Naive thymus-derived CD4-positive, alpha-beta T cell (primary cell): ENCODE data around the gene ATP2B2. TPM values are rescaled to one million over a fixed set of nuclear protein-coding genes. Genes with fewer than 3 reads are reported as not detected.

ENCODE experiments used
- ATAC-seq: fragments of 150-1000 bp; cut with Tn5 transposase; 2 replicates; pipeline ENCODE4 v1.10.0; 2021; ENCODE audit warnings: mild to moderate bottlenecking, moderate library complexity
- CTCF ChIA-PET: fragments of 350-600 bp; sonication (Branson Sonifier 250); formaldehyde crosslinking; loops from one replicate; lab custom pipeline; 2021; ENCODE audit warnings: antibody characterized with exemption; lab: Charles Lee
- POLR2A ChIA-PET: fragments of 350-600 bp; sonication (Branson Sonifier 250); formaldehyde crosslinking; loops from one replicate; lab custom pipeline; 2021; ENCODE audit warnings: antibody characterized with exemption, inconsistent platforms; lab: Charles Lee
- DNase-seq, 9 donors: peaks; one replicate each; pipeline versions ENCODE4 v3.0.0 to v3.0.0-alpha.2; 2020 to 2022; ENCODE audit warnings: mixed read lengths in 1 of 9
- H3K27ac ChIP-seq: one replicate; pipeline ENCODE4 v1.7.0; 2013; ENCODE audit warnings: mild to moderate bottlenecking, low read depth, low read length, moderate library complexity
- H3K27me3 ChIP-seq, 2 donors: one replicate each; pipeline ENCODE4 v1.7.0; 2013; ENCODE audit warnings: low read length in 2 of 2, mild to moderate bottlenecking in 2 of 2, moderate library complexity in 2 of 2; ENCODE audit not compliant: control insufficient read depth in 2 of 2, insufficient read depth in 2 of 2
- H3K36me3 ChIP-seq, 3 experiments: 1 replicate in 2 of 3; 2 replicates in 1 of 3; pipeline ENCODE4 v1.7.0; 2013; ENCODE audit warnings: low read length in 3 of 3, mild to moderate bottlenecking in 3 of 3, moderate library complexity in 1 of 3; ENCODE audit not compliant: insufficient read depth in 3 of 3, control insufficient read depth in 2 of 3
- H3K4me1 ChIP-seq, 2 donors: one replicate each; pipeline ENCODE4 v1.7.0; 2013; ENCODE audit warnings: low read length in 2 of 2, mild to moderate bottlenecking in 2 of 2, moderate library complexity in 1 of 2; ENCODE audit not compliant: control insufficient read depth in 2 of 2, insufficient read depth in 2 of 2
- H3K4me3 ChIP-seq: 2 replicates; pipeline ENCODE4 v1.7.0; 2013; ENCODE audit warnings: mild to moderate bottlenecking, low read length
- H3K9me3 ChIP-seq, 3 experiments: 1 replicate in 2 of 3; 2 replicates in 1 of 3; pipeline ENCODE4 v1.7.0; 2013; ENCODE audit warnings: low read length in 3 of 3; ENCODE audit not compliant: control insufficient read depth in 2 of 3
- H3K27ac Mint-ChIP-seq, 9 donors: one replicate each; pipeline ENCODE4 v1.8.0; 2020 to 2022; ENCODE audit warnings: mixed read lengths in 9 of 9, mild to moderate bottlenecking in 8 of 9, moderate library complexity in 5 of 9, inconsistent platforms in 2 of 9
- H3K27me3 Mint-ChIP-seq, 5 donors: one replicate each; pipeline ENCODE4 v1.8.0; 2021 to 2022; ENCODE audit warnings: mixed read lengths in 5 of 5, mild to moderate bottlenecking in 1 of 5
- H3K36me3 Mint-ChIP-seq, 5 donors: one replicate each; pipeline ENCODE4 v1.8.0; 2020 to 2022; ENCODE audit warnings: mixed read lengths in 5 of 5, mild to moderate bottlenecking in 3 of 5, inconsistent platforms in 1 of 5
- H3K4me1 Mint-ChIP-seq, 7 donors: one replicate each; pipeline ENCODE4 v1.8.0; 2020 to 2022; ENCODE audit warnings: mixed read lengths in 7 of 7, mild to moderate bottlenecking in 3 of 7, inconsistent platforms in 1 of 7
- H3K4me3 Mint-ChIP-seq, 10 donors: one replicate each; pipeline ENCODE4 v1.8.0; 2020 to 2022; ENCODE audit warnings: mild to moderate bottlenecking in 10 of 10, mixed read lengths in 10 of 10, moderate library complexity in 6 of 10, inconsistent platforms in 2 of 10
- H3K9me3 Mint-ChIP-seq, 11 donors: one replicate each; pipeline ENCODE4 v1.8.0; 2020 to 2022; ENCODE audit warnings: mixed read lengths in 11 of 11, mild to moderate bottlenecking in 4 of 11, inconsistent platforms in 1 of 11, moderate library complexity in 1 of 11
- intact Hi-C, 2 donors: fragments of 100-400 bp; cut with micrococcal nuclease; formaldehyde crosslinking; loops; one replicate each; pipeline ENCODE4 v1.15.1; 2023
- polyA plus RNA-seq, 2 donors: library from polyadenylated mRNA; unstranded; fragments of 300-500 nt; fragmentation: Illumina TruSeq; gene quantifications; one replicate each; pipeline ENCODE4 v1.2.3, GENCODE V29; 2021
- total RNA-seq, 6 experiments: library from RNA in 5 of 6; stranded (reverse) in 5 of 6; gene quantifications; 1 replicate in 5 of 6; 2 replicates in 1 of 6; pipeline ENCODE4 v1.2.3 and lab custom pipeline; 2021 to 2026

The ATP2B2 gene
- total and polyA plus RNA-seq, 7 experiments from 2014 or later, result not detected

- Mint-ChIP-seq H3K36me3 (peaks cover 0 to 21% (median 7%) of the 10 kb centered on the region in 5 donors), H3K4me3 (peak overlapping the region in 2 of 10 donors; percentile 19 to 43), H3K27me3 (no peaks in the 10 kb centered on the region), H3K4me1 (peaks cover 5 to 44% (median 34%) of the 10 kb centered on the region in 7 donors), H3K27ac (peak overlapping the region in 2 of 9 donors; percentile 12 to 56), H3K9me3 (no peaks in the 10 kb centered on the region)
- no peaks in the 10 kb centered on the region for H3K9me3 ChIP-seq
- no peak overlapping the region for H3K4me3 ChIP-seq
- peaks cover 12 to 22% of the 10 kb centered on the region in 2 donors for H3K4me1 ChIP-seq
- intact Hi-C loops, result no loop called here
- ATAC-seq (no peak), DNase-seq (no peak)
- POLR2A ChIA-PET, result no interaction called here
- H3K27me3 ChIP-seq, result no peaks in the 10 kb centered on the region
- no peak overlapping the region for H3K27ac ChIP-seq
- CTCF ChIA-PET, result no interaction called here
- H3K36me3 ChIP-seq, result peaks cover 8 to 65% (median 35%) of the 10 kb centered on the region in 3 experiments
Observed at GRCh38 chr3:10317311-10317960, 187.9 kb downstream of the ATP2B2 start.

- H3K36me3 Mint-ChIP-seq, result peaks cover 2 to 30% (median 7%) of the 10 kb centered on the region in 5 donors
- ChIA-PET CTCF (interaction anchor here (0.5 kb wide), 1 partner anchor 8 kb away, joined by 3 read pairs; no protein-coding TSS in a partner anchor), POLR2A (interaction anchor here (0.6 kb wide), 1 partner anchor 275 kb away, joined by 3 read pairs; no protein-coding TSS in a partner anchor)
- intact Hi-C loops, result no loop called here
- DNase-seq, result no peak
- H3K4me3 Mint-ChIP-seq, result no peak overlapping the region
- ATAC-seq, result no peak
- Histone ChIP-seq H3K9me3 (no peaks in the 10 kb centered on the region), H3K36me3 (peaks cover 18 to 79% (median 40%) of the 10 kb centered on the region in 3 experiments), H3K27ac (peak overlapping the region; percentile 22), H3K27me3 (no peaks in the 10 kb centered on the region), H3K4me3 (no peak overlapping the region), H3K4me1 (peaks cover 12 to 22% of the 10 kb centered on the region in 2 donors)
- peak overlapping the region in 1 of 9 donors; percentile 28 for H3K27ac Mint-ChIP-seq
- H3K4me1 Mint-ChIP-seq, result peaks cover 10 to 35% (median 27%) of the 10 kb centered on the region in 7 donors
- H3K9me3 Mint-ChIP-seq, result no peaks in the 10 kb centered on the region
- no peaks in the 10 kb centered on the region for H3K27me3 Mint-ChIP-seq
Observed at GRCh38 chr3:10315771-10316344, 189.5 kb downstream of the ATP2B2 start.

- no peaks in the 10 kb centered on the region for H3K27me3 Mint-ChIP-seq
- CTCF ChIA-PET, result no interaction called here
- Histone ChIP-seq H3K4me3 (no peak overlapping the region), H3K27me3 (no peaks in the 10 kb centered on the region), H3K27ac (no peak overlapping the region), H3K36me3 (peaks cover 18 to 83% (median 40%) of the 10 kb centered on the region in 3 experiments), H3K9me3 (no peaks in the 10 kb centered on the region), H3K4me1 (peaks cover 9 to 19% of the 10 kb centered on the region in 2 donors)
- DNase-seq, result no peak
- intact Hi-C loops, result no loop called here
- peaks cover 3 to 36% (median 8%) of the 10 kb centered on the region in 5 donors for H3K36me3 Mint-ChIP-seq
- H3K27ac Mint-ChIP-seq, result peak overlapping the region in 1 of 9 donors; percentile 68
- peaks cover 10 to 31% (median 25%) of the 10 kb centered on the region in 7 donors for H3K4me1 Mint-ChIP-seq
- POLR2A ChIA-PET, result no interaction called here
- no peak for ATAC-seq
- H3K4me3 Mint-ChIP-seq, result no peak overlapping the region
- H3K9me3 Mint-ChIP-seq, result no peaks in the 10 kb centered on the region
Observed at GRCh38 chr3:10315101-10315500, 190.3 kb downstream of the ATP2B2 start.

- no peaks in the 10 kb centered on the region for H3K27me3 Mint-ChIP-seq
- Histone ChIP-seq H3K4me3 (no peak overlapping the region), H3K9me3 (no peaks in the 10 kb centered on the region), H3K27me3 (no peaks in the 10 kb centered on the region), H3K36me3 (peaks cover 18 to 90% (median 33%) of the 10 kb centered on the region in 3 experiments), H3K27ac (no peak overlapping the region), H3K4me1 (peaks cover 0 to 2% of the 10 kb centered on the region in 2 donors)
- intact Hi-C loops, result no loop called here
- H3K4me3 Mint-ChIP-seq, result no peak overlapping the region
- ChIA-PET CTCF (interaction anchor here (0.8 kb wide), 1 partner anchor 21 kb away, joined by 3 read pairs; no protein-coding TSS in a partner anchor), POLR2A (interaction anchor here (1.3 kb wide), 1 partner anchor 8 kb away, joined by 5 read pairs; the partner anchor contains the start of gene SEC13)
- H3K27ac Mint-ChIP-seq, result peak overlapping the region in 3 of 9 donors; percentile 17 to 52 (median 18)
- peaks cover 7 to 49% (median 15%) of the 10 kb centered on the region in 5 donors for H3K36me3 Mint-ChIP-seq
- DNase-seq (no peak), ATAC-seq (no peak)
- no peaks in the 10 kb centered on the region for H3K9me3 Mint-ChIP-seq
- peaks cover 0 to 23% (median 5%) of the 10 kb centered on the region in 7 donors for H3K4me1 Mint-ChIP-seq
Observed at GRCh38 chr3:10312861-10313260, 192.5 kb downstream of the ATP2B2 start.

GRCh38 chr3:10312391-10312790 lies 193.0 kb downstream of the ATP2B2 start:
- no peak overlapping the region for H3K27ac ChIP-seq
- H3K9me3 ChIP-seq, result no peaks in the 10 kb centered on the region
- H3K4me3 ChIP-seq, result no peak overlapping the region
- ChIA-PET POLR2A (interaction anchor here (1.3 kb wide), 1 partner anchor 8 kb away, joined by 5 read pairs; the partner anchor contains the start of gene SEC13), CTCF (no interaction called here)
- peaks cover 18 to 90% (median 30%) of the 10 kb centered on the region in 3 experiments for H3K36me3 ChIP-seq
- Mint-ChIP-seq H3K4me1 (peaks cover 0 to 23% (median 5%) of the 10 kb centered on the region in 7 donors), H3K9me3 (no peaks in the 10 kb centered on the region), H3K27me3 (no peaks in the 10 kb centered on the region), H3K4me3 (no peak overlapping the region), H3K36me3 (peaks cover 8 to 49% (median 20%) of the 10 kb centered on the region in 5 donors), H3K27ac (peak overlapping the region in 1 of 9 donors; percentile 17)
- H3K27me3 ChIP-seq, result no peaks in the 10 kb centered on the region
- intact Hi-C loops, result no loop called here
- no peaks in the 10 kb centered on the region for H3K4me1 ChIP-seq
- DNase-seq (no peak), ATAC-seq (no peak)

GRCh38 chr3:10311710-10312109 lies 193.7 kb downstream of the ATP2B2 start:
- CTCF ChIA-PET, result no interaction called here
- no peaks in the 10 kb centered on the region for H3K9me3 Mint-ChIP-seq
- ATAC-seq, result no peak

More at GRCh38 chr3:10311710-10312109, 193.7 kb downstream of the ATP2B2 start:
- Histone ChIP-seq H3K27me3 (no peaks in the 10 kb centered on the region), H3K36me3 (peaks cover 18 to 90% (median 30%) of the 10 kb centered on the region in 3 experiments), H3K4me3 (no peak overlapping the region), H3K9me3 (no peaks in the 10 kb centered on the region), H3K4me1 (no peaks in the 10 kb centered on the region), H3K27ac (no peak overlapping the region)
- DNase-seq, result no peak
- H3K4me1 Mint-ChIP-seq, result peaks cover 0 to 23% (median 5%) of the 10 kb centered on the region in 7 donors
- POLR2A ChIA-PET, result interaction anchor here (1.3 kb wide), 1 partner anchor 9 kb away, joined by 5 read pairs; the partner anchor contains the start of gene SEC13
- H3K27me3 Mint-ChIP-seq, result no peaks in the 10 kb centered on the region
- no peak overlapping the region for H3K4me3 Mint-ChIP-seq
- peak overlapping the region in 1 of 9 donors; percentile 17 for H3K27ac Mint-ChIP-seq
- H3K36me3 Mint-ChIP-seq, result peaks cover 10 to 48% (median 20%) of the 10 kb centered on the region in 5 donors
- intact Hi-C loops, result no loop called here
